Natural killer cell (primary cell): Measurements from ENCODE around the gene NOL4L. TPM values are rescaled to one million over a fixed set of nuclear protein-coding genes. Genes with fewer than 3 reads are reported as not detected.

Source experiments
- ATAC-seq, 3 donors: fragments of 150-1000 bp in 2 of 3; fragments of 200-7000 bp in 1 of 3; cut with Tn5 transposase; 1 replicate in 1 of 3; 2 replicates in 2 of 3; pipeline ENCODE4 v1.10.0; 2021; ENCODE audit warnings: mild to moderate bottlenecking in 2 of 3, moderate library complexity in 2 of 3
- DNase-seq, 2 donors: peaks; one replicate each; pipeline versions ENCODE4 v3.0.0 to v3.0.0-alpha.2; 2013 to 2021; ENCODE audit warnings: mixed read lengths in 1 of 2
- H3K27ac ChIP-seq: one replicate; pipeline ENCODE4 v1.5.1; 2013; ENCODE audit warnings: mild to moderate bottlenecking, low read length
- H3K27me3 ChIP-seq: one replicate; pipeline ENCODE4 v1.6.1; 2013; ENCODE audit warnings: low read length; ENCODE audit not compliant: control insufficient read depth, insufficient read depth
- H3K36me3 ChIP-seq: one replicate; pipeline ENCODE4 v1.6.1; 2013; ENCODE audit warnings: low read length; ENCODE audit not compliant: control insufficient read depth, insufficient read depth
- H3K4me1 ChIP-seq: one replicate; pipeline ENCODE4 v1.6.1; 2013; ENCODE audit warnings: low read length; ENCODE audit not compliant: control insufficient read depth, insufficient read depth
- H3K4me3 ChIP-seq: one replicate; pipeline ENCODE4 v1.5.1; 2013; ENCODE audit warnings: low read length
- H3K9me3 ChIP-seq: one replicate; pipeline ENCODE4 v1.6.1; 2013; ENCODE audit warnings: low read length; ENCODE audit not compliant: control insufficient read depth, insufficient read depth
- H3K27ac Mint-ChIP-seq, 2 donors: one replicate each; pipeline ENCODE4 v1.8.0; 2022; ENCODE audit warnings: mild to moderate bottlenecking in 2 of 2, mixed read lengths in 2 of 2, moderate library complexity in 1 of 2
- H3K27me3 Mint-ChIP-seq, 2 donors: one replicate each; pipeline ENCODE4 v1.8.0; 2022; ENCODE audit warnings: low read depth in 2 of 2, mixed read lengths in 2 of 2
- H3K36me3 Mint-ChIP-seq: one replicate; pipeline ENCODE4 v1.8.0; 2022; ENCODE audit warnings: mixed read lengths
- H3K4me1 Mint-ChIP-seq, 2 donors: one replicate each; pipeline ENCODE4 v1.8.0; 2022; ENCODE audit warnings: mixed read lengths in 2 of 2
- H3K4me3 Mint-ChIP-seq: one replicate; pipeline ENCODE4 v1.8.0; 2022; ENCODE audit warnings: mild to moderate bottlenecking, moderate library complexity, mixed read lengths
- H3K9me3 Mint-ChIP-seq, 2 donors: one replicate each; pipeline ENCODE4 v1.8.0; 2022; ENCODE audit warnings: mixed read lengths in 2 of 2
- CTCF ChIP-seq: fragments of 200-600 bp; IDR thresholded peaks from one replicate; pipeline ENCODE4 v1.8.0; 2022; ENCODE audit warnings: antibody characterized with exemption
- WGBS: methylation state at CpG from one replicate; pipeline ENCODE4 v1.1.7; 2013; ENCODE audit warnings: missing lambda C conversion rate; ENCODE audit not compliant: insufficient coverage; 5-methylcytosine and 5-hydroxymethylcytosine counted together
- intact Hi-C: fragments of 100-400 bp; cut with micrococcal nuclease; formaldehyde crosslinking; loops from one replicate; pipeline ENCODE4 v1.14.2; 2022
- total RNA-seq, 4 donors: library from RNA; stranded (reverse); fragments of 120-200 nt in 1 of 4; gene quantifications; one replicate each; pipeline versions ENCODE4 v1.2.3 to v1.2.4, GENCODE V29; 2013 to 2022

NOL4L gene
- total RNA-seq, 3 donors from 2014 or later (not counting 1 experiment from before 2014, with no cell fraction given): 101 to 136 (median 114) TPM

GRCh38 chr20:32606790-32607189, 21.7 kb upstream of the NOL4L start:
- Mint-ChIP-seq H3K4me3 (no peak overlapping the region), H3K27me3 (peaks cover 0 to 5% of the 10 kb centered on the region in 2 donors), H3K36me3 (no peaks in the 10 kb centered on the region), H3K9me3 (no peaks in the 10 kb centered on the region), H3K27ac (no peak overlapping the region), H3K4me1 (peaks cover 0 to 5% of the 10 kb centered on the region in 2 donors)
- intact Hi-C loops: no loop called here
- WGBS: 92% methylated on average over 1 of the region's 1 CpG
- Histone ChIP-seq H3K4me1 (peaks cover 19% of the 10 kb centered on the region), H3K36me3 (no peaks in the 10 kb centered on the region), H3K27ac (no peak overlapping the region), H3K9me3 (no peaks in the 10 kb centered on the region), H3K27me3 (no peaks in the 10 kb centered on the region), H3K4me3 (no peak overlapping the region)
- DNase-seq: no peak
- no peak for ATAC-seq
- TF ChIP-seq CTCF: no peak

GRCh38 chr20:32606107-32606506, 21.0 kb upstream of the NOL4L start:
- Histone ChIP-seq H3K36me3 (no peaks in the 10 kb centered on the region), H3K9me3 (no peaks in the 10 kb centered on the region), H3K4me1 (peaks cover 19% of the 10 kb centered on the region), H3K27ac (no peak overlapping the region), H3K27me3 (no peaks in the 10 kb centered on the region), H3K4me3 (no peak overlapping the region)
- TF ChIP-seq CTCF: no peak
- no peak for DNase-seq
- H3K4me1 Mint-ChIP-seq: peaks cover 0 to 5% of the 10 kb centered on the region in 2 donors
- peaks cover 0 to 5% of the 10 kb centered on the region in 2 donors for H3K27me3 Mint-ChIP-seq
- intact Hi-C loops: no loop called here
- ATAC-seq: no peak
- H3K4me3 Mint-ChIP-seq: no peak overlapping the region
- H3K27ac Mint-ChIP-seq: no peak overlapping the region
- 81% methylated on average over 8 of the region's 8 CpGs for WGBS
- no peaks in the 10 kb centered on the region for H3K36me3 Mint-ChIP-seq
- no peaks in the 10 kb centered on the region for H3K9me3 Mint-ChIP-seq

- intact Hi-C loops: no loop called here
- Mint-ChIP-seq H3K4me3 (no peak overlapping the region), H3K4me1 (peaks cover 0 to 5% of the 10 kb centered on the region in 2 donors), H3K9me3 (no peaks in the 10 kb centered on the region), H3K27me3 (peaks cover 0 to 5% of the 10 kb centered on the region in 2 donors), H3K36me3 (no peaks in the 10 kb centered on the region), H3K27ac (no peak overlapping the region)
- no peak for TF ChIP-seq CTCF
- DNase-seq (no peak), ATAC-seq (no peak)
- no peaks in the 10 kb centered on the region for H3K27me3 ChIP-seq
- H3K27ac ChIP-seq: no peak overlapping the region
- H3K36me3 ChIP-seq: no peaks in the 10 kb centered on the region
- H3K4me1 ChIP-seq: peaks cover 15% of the 10 kb centered on the region
- no peak overlapping the region for H3K4me3 ChIP-seq
- WGBS: 73% methylated on average over 12 of the region's 12 CpGs
- no peaks in the 10 kb centered on the region for H3K9me3 ChIP-seq
Observed at GRCh38 chr20:32605167-32605656, 20.1 kb upstream of the NOL4L start.
